Suprapubic skin (tissue), 4 donors: ENCODE results near the gene ANKRD13B. TPM values are rescaled to one million over a fixed set of nuclear protein-coding genes. Genes with fewer than 3 reads are reported as not detected.
A peak's percentile ranks its signal among the peaks of the same experiment; 100 is the strongest.
"Not testable (repeated sequence)": the region's sequence is repeated elsewhere in the genome, so short reads cannot be mapped to it uniquely, and the experiment has no call there.

Experiments used
- DNase-seq, 2 donors: peaks; one replicate each; pipeline ENCODE4 v3.0.0-alpha.2; 2019; ENCODE audit warnings: low spot score in 2 of 2
- H3K27ac ChIP-seq: fragments of 200-600 bp; sonication (generic); one replicate; pipeline ENCODE4 v1.5.1; 2019
- H3K27me3 ChIP-seq: fragments of 200-600 bp; sonication (generic); one replicate; pipeline ENCODE4 v1.5.1; 2019
- H3K36me3 ChIP-seq: fragments of 200-600 bp; sonication (generic); one replicate; pipeline ENCODE4 v1.5.1; 2019
- H3K4me1 ChIP-seq: fragments of 200-600 bp; sonication (generic); one replicate; pipeline ENCODE4 v1.5.1; 2019
- H3K4me3 ChIP-seq: fragments of 200-600 bp; sonication (generic); one replicate; pipeline ENCODE4 v1.5.1; 2019; ENCODE audit warnings: mild to moderate bottlenecking
- H3K9me3 ChIP-seq: fragments of 200-600 bp; sonication (generic); one replicate; pipeline ENCODE4 v1.5.1; 2019
- EP300 ChIP-seq: sonication (generic); formaldehyde crosslinking; IDR thresholded peaks from one replicate; pipeline ENCODE4 v1.6.1; 2017; ENCODE audit warnings: antibody characterized with exemption
- POLR2A ChIP-seq, 2 donors: fragments of 450-650 bp; IDR thresholded peaks; one replicate each; pipeline ENCODE4 v1.6.1; 2017; ENCODE audit warnings: antibody characterized with exemption in 2 of 2, mild to moderate bottlenecking in 2 of 2, moderate library complexity in 2 of 2
- POLR2AphosphoS5 ChIP-seq, 3 donors: sonication (generic); formaldehyde crosslinking; IDR thresholded peaks; one replicate each; pipeline ENCODE4 v1.6.1; 2017; ENCODE audit warnings: antibody characterized with exemption in 3 of 3
- WGBS: methylation state at CpG from one replicate; pipeline ENCODE4 v1.1.5; 2018; 5-methylcytosine and 5-hydroxymethylcytosine counted together
- total RNA-seq, 4 donors: library from RNA; depleted of rRNA; stranded (reverse); fragments of >200 nt; gene quantifications; one replicate each; pipeline ENCODE4 v1.1.0, GENCODE V29; 2016
- TF ChIP-seq, protein P1 (sequence below), 2 donors: fragments of 200-600 bp in 1 of 2; fragments of 450-650 bp in 1 of 2; sonication (generic) in 1 of 2; IDR thresholded peaks; one replicate each; pipeline ENCODE4 v1.5.1; 2016 to 2019; ENCODE audit warnings: antibody characterized with exemption in 2 of 2, mild to moderate bottlenecking in 1 of 2, moderate library complexity in 1 of 2

The ANKRD13B gene
- total RNA-seq, 4 donors from 2014 or later = 9.0 to 16.5 (median 10.8) TPM

DNA sequence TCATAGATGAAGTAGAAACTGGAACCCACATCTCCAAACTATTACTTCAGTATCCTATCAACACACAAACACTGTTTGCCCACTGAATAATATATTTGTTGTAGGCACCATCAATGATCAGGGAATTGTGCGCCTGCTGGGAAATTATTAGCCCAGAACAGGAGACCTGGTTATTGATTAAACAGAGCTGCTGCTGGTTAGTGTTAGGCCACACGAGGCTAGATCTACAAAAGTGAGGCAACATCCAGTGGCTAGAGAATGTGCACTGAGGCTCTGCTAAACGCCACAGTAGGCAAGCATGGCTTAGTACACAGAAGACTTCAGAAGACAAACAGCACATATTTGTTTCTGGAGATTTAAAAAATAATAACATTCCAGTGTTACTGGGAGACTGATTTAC is 37.1 kb upstream of the ANKRD13B start:
- DNase-seq = no peak
- H3K4me3 ChIP-seq = no peak overlapping the region
- H3K27me3 ChIP-seq = no peaks in the 10 kb centered on the region
- no peaks in the 10 kb centered on the region for H3K4me1 ChIP-seq
- H3K27ac ChIP-seq = no peak overlapping the region
- WGBS = 76% methylated on average over 3 of the region's 3 CpGs
- H3K36me3 ChIP-seq = no peaks in the 10 kb centered on the region
- TF ChIP-seq POLR2A (IDR thresholded peaks at IDR 0.05) (no peak), POLR2AphosphoS5 (IDR thresholded peaks at IDR 0.05) (no peak), EP300 (no peak)
- TF ChIP-seq, protein P1, sequence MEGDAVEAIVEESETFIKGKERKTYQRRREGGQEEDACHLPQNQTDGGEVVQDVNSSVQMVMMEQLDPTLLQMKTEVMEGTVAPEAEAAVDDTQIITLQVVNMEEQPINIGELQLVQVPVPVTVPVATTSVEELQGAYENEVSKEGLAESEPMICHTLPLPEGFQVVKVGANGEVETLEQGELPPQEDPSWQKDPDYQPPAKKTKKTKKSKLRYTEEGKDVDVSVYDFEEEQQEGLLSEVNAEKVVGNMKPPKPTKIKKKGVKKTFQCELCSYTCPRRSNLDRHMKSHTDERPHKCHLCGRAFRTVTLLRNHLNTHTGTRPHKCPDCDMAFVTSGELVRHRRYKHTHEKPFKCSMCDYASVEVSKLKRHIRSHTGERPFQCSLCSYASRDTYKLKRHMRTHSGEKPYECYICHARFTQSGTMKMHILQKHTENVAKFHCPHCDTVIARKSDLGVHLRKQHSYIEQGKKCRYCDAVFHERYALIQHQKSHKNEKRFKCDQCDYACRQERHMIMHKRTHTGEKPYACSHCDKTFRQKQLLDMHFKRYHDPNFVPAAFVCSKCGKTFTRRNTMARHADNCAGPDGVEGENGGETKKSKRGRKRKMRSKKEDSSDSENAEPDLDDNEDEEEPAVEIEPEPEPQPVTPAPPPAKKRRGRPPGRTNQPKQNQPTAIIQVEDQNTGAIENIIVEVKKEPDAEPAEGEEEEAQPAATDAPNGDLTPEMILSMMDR (IDR thresholded peaks at IDR 0.05) = no peak
- no peaks in the 10 kb centered on the region for H3K9me3 ChIP-seq

GRCh38 chr17:29557085-29557738 is 35.7 kb upstream of the ANKRD13B start:
- Histone ChIP-seq H3K27ac (no peak overlapping the region), H3K9me3 (no peaks in the 10 kb centered on the region), H3K27me3 (no peaks in the 10 kb centered on the region), H3K4me1 (peaks cover 5% of the 10 kb centered on the region), H3K36me3 (peaks cover 6% of the 10 kb centered on the region), H3K4me3 (no peak overlapping the region)
- 100% methylated on average over 1 of the region's 1 CpG for WGBS
- TF ChIP-seq POLR2A (IDR thresholded peaks at IDR 0.05) = no peak
- no peak for TF ChIP-seq EP300
- no peak for TF ChIP-seq POLR2AphosphoS5 (IDR thresholded peaks at IDR 0.05)
- TF ChIP-seq, protein P1 (IDR thresholded peaks at IDR 0.05) = no peak
- no peak for DNase-seq

- Histone ChIP-seq H3K9me3 (no peaks in the 10 kb centered on the region), H3K27me3 (no peaks in the 10 kb centered on the region), H3K4me1 (peaks cover 5% of the 10 kb centered on the region), H3K4me3 (no peak overlapping the region), H3K36me3 (peaks cover 7% of the 10 kb centered on the region), H3K27ac (no peak overlapping the region)
- no peak for DNase-seq
- TF ChIP-seq, protein P1 (IDR thresholded peaks at IDR 0.05) = no peak
- no peak for TF ChIP-seq EP300
- no peak for TF ChIP-seq POLR2AphosphoS5 (IDR thresholded peaks at IDR 0.05)
- no peak for TF ChIP-seq POLR2A (IDR thresholded peaks at IDR 0.05)
Measured at GRCh38 chr17:29557739-29558116, 35.2 kb upstream of the ANKRD13B start.

DNA sequence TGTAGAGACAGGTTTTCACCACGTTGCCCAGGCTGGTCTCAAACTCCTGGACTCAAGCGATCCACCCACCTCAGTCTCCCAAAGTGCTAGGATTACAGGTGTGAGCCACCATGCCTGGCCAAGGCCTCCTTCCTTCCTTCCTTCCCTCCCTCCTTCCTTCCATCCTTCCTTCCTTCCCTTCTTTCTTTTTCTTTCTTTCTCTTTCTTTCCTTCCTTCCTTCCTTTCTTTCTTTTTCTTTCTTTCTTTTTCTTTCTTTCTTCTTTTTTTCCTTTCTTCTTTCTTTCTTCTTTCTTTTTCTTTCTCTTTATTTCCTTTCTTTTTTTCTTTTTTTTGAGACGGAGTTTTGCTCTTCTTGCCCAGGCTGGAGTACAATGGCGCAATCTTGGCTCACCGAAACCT is 34.8 kb upstream of the ANKRD13B start:
- not testable (repeated sequence) for H3K9me3 ChIP-seq, H3K27me3 ChIP-seq, H3K4me1 ChIP-seq, H3K36me3 ChIP-seq, H3K27ac ChIP-seq, DNase-seq, H3K4me3 ChIP-seq
- whole genome bisulfite sequencing = 91% methylated on average over 5 of the region's 5 CpGs

- peaks cover 7% of the 10 kb centered on the region for H3K36me3 ChIP-seq
- H3K4me1 ChIP-seq = peaks cover 5% of the 10 kb centered on the region
- WGBS = 84% methylated on average over 2 of the region's 2 CpGs
- H3K4me3 ChIP-seq = no peak overlapping the region
- DNase-seq = peak in 1 of 2 donors; percentile 44
- H3K27me3 ChIP-seq = no peaks in the 10 kb centered on the region
- H3K27ac ChIP-seq = no peak overlapping the region
- H3K9me3 ChIP-seq = no peaks in the 10 kb centered on the region
- TF ChIP-seq POLR2A (IDR thresholded peaks at IDR 0.05) (no peak), POLR2AphosphoS5 (IDR thresholded peaks at IDR 0.05) (no peak), EP300 (no peak)
- TF ChIP-seq, protein P1 (IDR thresholded peaks at IDR 0.05) = no peak
Measured at GRCh38 chr17:29559640-29560039, 33.3 kb upstream of the ANKRD13B start.

DNA sequence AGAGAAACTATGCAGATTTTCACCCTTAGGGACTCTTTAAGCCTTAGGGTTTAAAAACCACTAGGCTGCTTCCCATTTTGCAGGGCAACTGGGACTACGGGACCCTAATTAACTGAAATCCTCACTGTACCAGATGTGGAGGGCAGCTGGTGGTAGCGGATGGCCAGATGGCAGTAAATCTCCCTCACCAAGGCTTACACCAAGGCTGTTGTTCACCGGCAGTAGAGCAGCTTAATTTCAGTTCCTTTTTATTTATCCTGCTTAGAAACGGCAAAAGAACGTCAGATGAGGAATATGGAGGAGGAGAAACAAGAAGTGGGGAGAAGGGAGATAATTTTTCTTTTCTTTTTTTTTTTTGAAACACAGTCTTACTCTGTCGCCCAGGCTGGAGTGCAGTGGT is 32.6 kb upstream of the ANKRD13B start:
- DNase-seq = peak in 1 of 2 donors; percentile 17
- Histone ChIP-seq H3K4me1 (peaks cover 10% of the 10 kb centered on the region), H3K9me3 (no peaks in the 10 kb centered on the region), H3K4me3 (no peak overlapping the region), H3K27ac (no peak overlapping the region), H3K36me3 (peaks cover 7% of the 10 kb centered on the region), H3K27me3 (no peaks in the 10 kb centered on the region)
- 82% methylated on average over 6 of the region's 6 CpGs for WGBS
- TF ChIP-seq POLR2AphosphoS5 (IDR thresholded peaks at IDR 0.05) = no peak
- TF ChIP-seq, protein P1 (IDR thresholded peaks at IDR 0.05) = no peak
